ENCODE results near the gene S100A16.
A peak's percentile ranks its signal among the peaks of the same experiment; 100 is the strongest.

S100A16 gene

DNA sequence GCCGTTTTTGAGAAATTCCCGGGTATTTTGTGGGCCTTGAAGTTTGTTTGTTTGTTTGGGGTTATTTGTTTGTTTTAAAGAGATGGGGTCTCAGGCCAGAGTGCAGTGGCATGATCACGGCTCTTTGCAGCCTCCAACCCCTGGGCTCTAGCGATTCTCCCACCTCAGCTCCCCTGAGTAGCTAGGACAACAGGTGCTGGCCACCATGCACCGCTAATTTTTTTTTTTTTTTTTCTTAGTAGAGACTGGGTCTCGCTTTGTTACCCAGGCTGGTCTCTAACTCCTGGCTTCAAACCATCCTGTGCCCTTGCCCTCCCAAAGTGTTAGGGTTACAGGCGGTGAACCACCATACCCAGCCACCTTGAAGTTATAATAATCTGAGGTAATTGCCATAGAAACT is 22.9 kb upstream of the S100A16 start:
- DNase-seq = no peak

GRCh38 chr1:153633754-153634665 is 21.1 kb upstream of the S100A16 start, which contains the start of gene CHTOP:
Gene CHTOP (plus strand): TSS chr1:153634066. CDS start chr1:153636589, 2,523 bp downstream.
- peak; percentile 92 for DNase-seq

DNA sequence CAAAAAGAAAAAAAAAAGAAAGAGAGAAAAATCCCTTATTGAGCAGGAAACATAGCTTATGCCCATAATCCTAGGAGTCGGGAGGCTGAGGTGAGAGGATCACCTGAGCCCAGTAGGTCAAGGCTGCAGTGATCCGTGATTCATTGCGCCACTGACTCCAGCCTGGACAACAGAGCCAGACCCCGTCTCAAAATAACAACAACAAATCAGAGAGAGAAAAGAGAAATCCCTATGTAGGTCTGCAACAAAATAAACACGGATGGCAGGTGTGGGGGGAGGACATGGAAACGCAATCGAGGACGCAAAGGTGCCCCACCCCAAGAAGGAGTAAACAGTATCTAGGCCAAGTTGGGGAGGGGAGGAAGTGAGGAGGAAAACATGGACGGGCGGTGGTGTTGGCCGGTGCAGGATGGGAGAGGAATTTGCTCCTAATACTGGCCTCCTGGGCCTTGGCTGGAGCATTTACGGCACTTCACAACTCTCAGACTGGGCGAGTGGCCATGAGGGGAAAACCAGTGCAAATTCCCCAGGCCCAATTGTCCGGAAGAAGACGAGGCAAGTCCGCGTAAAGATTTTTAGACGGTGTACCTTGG is 20.3 kb upstream of the S100A16 start:
- no peak for DNase-seq

- no peak for DNase-seq
Measured at GRCh38 chr1:153631047-153632022, 18.4 kb upstream of the S100A16 start.

GRCh38 chr1:153630384-153630783 is 17.4 kb upstream of the S100A16 start:
- DNase-seq = no peak

GRCh38 chr1:153629971-153630370 is 17.0 kb upstream of the S100A16 start:
- no peak for DNase-seq

- no peak for DNase-seq
Measured at GRCh38 chr1:153629343-153629665, 16.4 kb upstream of the S100A16 start.

GRCh38 chr1:153628638-153629342 is 15.9 kb upstream of the S100A16 start:
- no peak for DNase-seq

DNA sequence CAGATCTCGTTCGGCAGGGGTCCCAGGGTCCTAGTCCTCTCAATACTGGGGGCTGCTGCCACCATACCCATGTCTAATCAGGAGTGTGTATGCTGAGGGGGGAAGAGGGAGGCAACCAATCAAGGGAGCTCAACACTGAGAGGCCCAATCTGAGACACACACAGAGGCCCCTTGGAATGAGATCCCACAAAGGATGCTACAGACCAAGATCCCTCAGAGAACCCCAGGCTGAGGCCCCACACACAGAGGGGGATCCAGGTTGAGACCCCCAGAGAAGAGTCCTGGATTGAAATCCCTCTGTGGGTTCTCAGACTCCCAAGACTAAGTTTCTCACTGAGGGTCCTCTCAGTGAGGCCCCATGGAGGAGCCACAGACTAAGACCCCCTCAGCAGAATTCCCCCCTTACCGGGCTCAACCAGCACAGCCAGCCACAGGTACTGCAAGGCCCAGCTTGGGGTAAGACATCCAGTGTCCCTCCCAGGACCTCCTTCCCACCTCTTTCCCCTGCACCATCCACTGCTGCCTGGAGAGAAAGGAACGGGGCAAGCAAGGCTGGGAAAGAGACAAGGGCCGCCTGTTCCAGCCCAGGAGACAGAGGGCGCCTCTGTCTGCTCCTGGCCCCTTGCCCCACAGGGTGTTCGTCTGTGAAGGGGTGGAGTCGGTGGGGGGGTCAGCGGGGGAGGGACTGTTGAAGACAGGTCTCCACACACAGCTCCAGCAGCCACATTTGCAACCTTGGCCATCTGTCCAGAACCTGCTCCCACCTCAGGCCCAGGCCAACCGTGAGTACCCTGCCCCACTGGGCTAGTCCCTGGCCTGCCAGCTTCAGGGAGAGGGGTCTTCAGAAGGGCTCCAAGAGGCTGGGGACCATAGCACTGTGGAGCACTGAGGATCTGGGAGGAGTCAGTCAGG is 15.0 kb upstream of the S100A16 start, which contains the start of gene S100A1:
Gene S100A1, plus strand, starts transcription at position 720 of the 912 bp plus-strand sequence. CDS start 2,088 bp downstream, outside the sequence.
- no peak for DNase-seq

DNA sequence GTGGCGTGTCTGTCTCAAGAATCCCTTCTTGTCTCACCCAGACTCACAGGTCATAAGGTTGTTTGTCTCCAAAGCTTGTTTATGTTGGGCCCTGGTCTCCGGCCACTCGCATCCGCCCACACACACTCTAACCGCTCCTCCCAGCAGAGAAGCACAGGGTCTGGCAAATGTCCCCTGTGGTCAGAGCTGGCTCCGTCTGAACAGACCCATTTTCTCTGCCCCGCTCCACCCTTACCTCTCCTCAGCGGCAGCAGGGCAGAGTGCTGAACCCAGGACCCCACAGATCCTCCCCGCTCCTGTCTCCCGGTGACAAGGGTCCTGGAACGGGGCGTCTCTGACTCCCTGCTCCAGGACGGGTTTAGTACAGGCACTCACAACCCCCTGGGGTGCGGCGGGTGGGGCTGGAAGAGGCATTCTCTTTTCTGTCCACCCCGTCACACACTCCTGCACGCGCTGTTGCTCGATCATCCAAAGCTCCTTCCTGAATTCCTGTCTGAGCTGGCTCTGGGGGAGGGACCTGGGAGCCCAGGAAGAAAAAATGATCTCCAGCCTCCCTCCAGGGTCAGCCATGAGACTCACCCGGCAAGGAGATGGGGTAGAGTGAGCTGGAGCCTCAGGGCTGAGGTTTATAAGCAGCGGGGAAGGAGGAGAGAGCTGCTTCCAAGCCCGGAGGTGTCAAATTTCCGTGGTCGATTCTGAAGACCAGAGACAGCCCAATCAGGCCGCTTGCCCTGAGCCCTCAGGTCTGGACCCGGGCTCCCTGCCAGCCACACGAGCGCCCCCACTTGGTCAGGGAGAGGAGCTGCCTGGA is 14.2 kb upstream of the S100A16 start, which contains the start of gene S100A13:
Gene S100A13, minus strand, starts transcription at position 602 of the 811 bp plus-strand sequence. CDS start 1,033 bp downstream, outside the sequence.
- DNase-seq = no peak

GRCh38 chr1:153626477-153626903 is 13.6 kb upstream of the S100A16 start:
- no peak for DNase-seq

DNA sequence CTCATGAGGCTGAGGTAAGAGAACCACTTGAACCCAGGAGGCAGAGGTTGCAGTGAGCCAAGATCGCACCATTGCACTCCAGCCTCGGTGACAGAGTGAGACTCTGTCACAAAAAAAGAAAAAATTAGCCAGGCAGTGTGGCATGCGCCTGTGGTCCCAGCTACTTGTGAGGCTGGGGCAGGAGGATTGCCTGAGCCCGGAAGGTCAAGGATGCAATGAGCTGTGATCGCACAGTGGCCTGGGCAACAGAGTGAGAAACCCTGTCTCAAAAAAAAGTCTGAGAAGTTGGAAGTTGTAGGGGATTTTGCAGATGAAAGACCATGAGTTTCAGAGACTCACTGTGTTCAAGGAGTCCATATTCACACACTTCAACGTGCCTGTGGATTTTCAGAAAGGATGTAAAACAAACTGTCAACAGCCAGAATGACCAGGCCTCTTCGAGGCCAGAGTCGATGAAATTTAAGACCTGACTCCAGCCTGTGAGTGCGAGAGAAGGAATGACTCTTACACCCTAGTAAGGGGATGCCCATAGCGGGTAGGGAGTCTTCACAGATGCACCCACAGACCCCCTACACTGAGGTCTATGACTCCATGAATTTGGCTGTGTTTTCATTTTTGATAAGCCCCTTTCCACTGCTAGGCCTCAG is 12.2 kb upstream of the S100A16 start:
- DNase-seq = no peak

GRCh38 chr1:153623101-153623500 is 10.2 kb upstream of the S100A16 start:
- DNase-seq = no peak

GRCh38 chr1:153619171-153619570 is 6.2 kb upstream of the S100A16 start:
- DNase-seq = no peak

- peak; percentile 60 for DNase-seq
Measured at GRCh38 chr1:153617663-153618062, 4.7 kb upstream of the S100A16 start.

- no peak for DNase-seq
Measured at GRCh38 chr1:153616917-153617311, 4.0 kb upstream of the S100A16 start.

- no peak for DNase-seq
Measured at GRCh38 chr1:153616144-153616916, 3.4 kb upstream of the S100A16 start, which contains the start of gene S100A14. Gene S100A14 (minus strand): TSS chr1:153616325. CDS start chr1:153615858, 467 bp downstream.

DNA sequence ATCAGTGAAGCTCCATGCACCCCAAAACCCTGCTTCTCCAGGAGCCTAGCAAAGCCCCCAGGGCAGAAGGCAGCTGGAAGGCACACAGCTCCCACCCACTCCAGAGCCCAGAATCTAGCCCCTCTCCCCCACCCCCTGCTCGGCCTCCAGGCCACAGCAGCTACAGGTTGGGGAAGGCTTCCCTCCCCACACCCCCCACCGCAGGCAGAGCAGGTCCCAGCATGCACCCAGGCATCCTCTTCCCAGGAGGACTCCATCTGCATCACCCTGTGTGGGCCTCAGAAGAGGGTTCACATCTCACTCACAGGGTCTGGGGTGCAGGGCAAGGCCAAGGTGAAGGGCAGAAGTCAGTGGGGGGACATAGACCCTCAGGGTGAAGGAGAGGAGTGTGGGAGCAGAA is 2.5 kb upstream of the S100A16 start:
- DNase-seq = no peak

GRCh38 chr1:153614906-153615305 is 2.0 kb upstream of the S100A16 start:
- DNase-seq = no peak

Measured in stimulated activated naive CD4-positive, alpha-beta T cell treated with Interleukin-2 at 50 U/mL for 16 hours (primary cell).